Esophagus squamous epithelium (tissue), 4 donors: ENCODE measurements around the gene KAZN.

Experiments used
- CTCF ChIP-seq, 6 experiments: fragments of 450-650 bp in 4 of 6; fragments of 200-600 bp in 2 of 6; sonication (generic) in 2 of 6; IDR thresholded peaks; one replicate each; pipeline ENCODE4 v1.5.1; 2016 to 2019; ENCODE audit warnings: antibody characterized with exemption in 6 of 6, mild to moderate bottlenecking in 4 of 6, moderate library complexity in 4 of 6
- POLR2A ChIP-seq, 4 donors: fragments of 450-650 bp; IDR thresholded peaks; one replicate each; pipeline ENCODE4 v1.6.1; 2017; ENCODE audit warnings: antibody characterized with exemption in 4 of 4, mild to moderate bottlenecking in 4 of 4, moderate library complexity in 3 of 4

GRCh38 chr1:14820295-14821085 is 222.0 kb downstream of the KAZN start:
- TF ChIP-seq CTCF (IDR thresholded peaks at IDR 0.05), result no peak
- no peak for TF ChIP-seq POLR2A (IDR thresholded peaks at IDR 0.05)
